Endodermal cell (in vitro differentiated cells): ENCODE data around the gene INVS. TPM values are rescaled to one million over a fixed set of nuclear protein-coding genes. Genes with fewer than 3 reads are reported as not detected.
A peak's percentile ranks its signal among the peaks of the same experiment; 100 is the strongest.

Experiments
- DNase-seq: peaks from one replicate; pipeline ENCODE4 v3.0.0-alpha.2; 2017
- H3K27ac ChIP-seq: 2 replicates; pipeline ENCODE4 v1.5.1; 2013; ENCODE audit warnings: mild to moderate bottlenecking, low read depth, low read length, moderate library complexity
- H3K27me3 ChIP-seq: 2 replicates; pipeline ENCODE4 v1.6.1; 2013; ENCODE audit warnings: mild to moderate bottlenecking, low read length, moderate library complexity; ENCODE audit not compliant: insufficient read depth, control insufficient read depth, poor library complexity, severe bottlenecking
- H3K36me3 ChIP-seq: 2 replicates; pipeline ENCODE4 v1.7.0; 2013; ENCODE audit warnings: mild to moderate bottlenecking, low read length, moderate library complexity; ENCODE audit not compliant: control insufficient read depth, insufficient read depth
- H3K4me1 ChIP-seq: one replicate; pipeline ENCODE4 v1.7.0; 2013; ENCODE audit warnings: low read length; ENCODE audit not compliant: control insufficient read depth, insufficient read depth
- H3K4me3 ChIP-seq: 2 replicates; pipeline ENCODE4 v1.5.1; 2013; ENCODE audit warnings: mild to moderate bottlenecking, low read length, moderate library complexity
- H3K9ac ChIP-seq: 2 replicates; pipeline ENCODE4 v1.6.1; 2013; ENCODE audit warnings: mild to moderate bottlenecking, low read length, moderate library complexity; ENCODE audit not compliant: poor library complexity, severe bottlenecking; ENCODE audit errors: extremely low read depth
- H3K9me3 ChIP-seq: 2 replicates; pipeline ENCODE4 v1.6.1; 2013; ENCODE audit warnings: mild to moderate bottlenecking, low read length, moderate library complexity; ENCODE audit not compliant: control insufficient read depth
- H3K27ac Mint-ChIP-seq: 2 replicates; pipeline ENCODE4 v1.8.0; 2020; ENCODE audit warnings: mixed read lengths
- H3K27me3 Mint-ChIP-seq: 2 replicates; pipeline ENCODE4 v1.8.0; 2021; ENCODE audit warnings: mild to moderate bottlenecking, mixed read lengths; ENCODE audit not compliant: insufficient read depth
- H3K36me3 Mint-ChIP-seq: 2 replicates; pipeline ENCODE4 v1.8.0; 2020; ENCODE audit warnings: low read depth, mixed read lengths
- H3K4me1 Mint-ChIP-seq: 2 replicates; pipeline ENCODE4 v1.8.0; 2020; ENCODE audit warnings: mixed read lengths
- H3K4me3 Mint-ChIP-seq: 2 replicates; pipeline ENCODE4 v1.8.0; 2020; ENCODE audit warnings: mild to moderate bottlenecking, moderate library complexity, mixed read lengths
- H3K9me3 Mint-ChIP-seq: 2 replicates; pipeline ENCODE4 v1.8.0; 2020; ENCODE audit warnings: mild to moderate bottlenecking, mixed read lengths
- WGBS, 2 experiments: methylation state at CpG; one replicate each; pipeline versions ENCODE4 v1.1.5 to v1.1.7; 2013; ENCODE audit warnings: missing lambda C conversion rate in 2 of 2, mixed read lengths in 1 of 2; ENCODE audit not compliant: insufficient coverage in 1 of 2, insufficient read length in 1 of 2; 5-methylcytosine and 5-hydroxymethylcytosine counted together
- total RNA-seq, 2 donors: library from RNA; stranded (reverse); fragmentation: NEBNext Ultra II Directional in 1 of 2; extraction: Animal tissue kit (Norgen Biotek cat#: 25700) in 1 of 2; gene quantifications; 2 replicates in 1 of 2; 3 replicates in 1 of 2; pipeline ENCODE4 v1.2.1, GENCODE V29; 2021
- TF ChIP-seq, protein P1 (sequence below): fragments of 200-600 bp; sonication (generic); conservative IDR thresholded peaks from 2 replicates; pipeline ENCODE4 v1.5.0; 2021; ENCODE audit warnings: antibody characterized with exemption, mild to moderate bottlenecking

Gene INVS
- total RNA-seq, 2 donors from 2014 or later, result 22.8 to 26.6 TPM

DNA sequence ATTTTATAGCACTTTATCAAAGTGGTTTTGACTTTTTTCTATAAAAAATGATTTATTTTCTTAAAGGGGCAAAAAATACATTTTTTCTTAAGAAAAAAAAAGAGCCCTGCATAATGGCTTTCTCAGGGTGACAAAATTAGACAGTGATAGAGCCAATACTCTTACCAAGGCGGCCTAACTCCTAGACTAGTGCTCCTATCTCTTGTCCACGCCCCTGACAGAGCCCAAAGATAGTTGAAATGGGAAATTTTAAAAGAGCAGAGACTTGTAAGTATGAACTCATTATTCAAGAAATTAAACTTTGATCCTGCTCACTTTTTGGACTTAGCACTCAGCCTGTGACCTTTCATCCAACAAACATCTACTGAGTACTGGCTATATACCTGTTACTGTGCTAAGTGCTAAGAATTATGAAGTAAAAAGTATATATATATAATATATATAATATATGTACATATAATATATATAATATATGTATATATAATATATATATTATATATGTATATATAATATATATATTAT, 1.2 kb downstream of the INVS start:
- peaks cover 6% of the 10 kb centered on the region for H3K36me3 Mint-ChIP-seq
- 88% methylated on average over 2 of the region's 2 CpGs; no CpG with 5 or more reads in 1 of the 2 experiments for WGBS, 2 experiments
- TF ChIP-seq, protein P1, sequence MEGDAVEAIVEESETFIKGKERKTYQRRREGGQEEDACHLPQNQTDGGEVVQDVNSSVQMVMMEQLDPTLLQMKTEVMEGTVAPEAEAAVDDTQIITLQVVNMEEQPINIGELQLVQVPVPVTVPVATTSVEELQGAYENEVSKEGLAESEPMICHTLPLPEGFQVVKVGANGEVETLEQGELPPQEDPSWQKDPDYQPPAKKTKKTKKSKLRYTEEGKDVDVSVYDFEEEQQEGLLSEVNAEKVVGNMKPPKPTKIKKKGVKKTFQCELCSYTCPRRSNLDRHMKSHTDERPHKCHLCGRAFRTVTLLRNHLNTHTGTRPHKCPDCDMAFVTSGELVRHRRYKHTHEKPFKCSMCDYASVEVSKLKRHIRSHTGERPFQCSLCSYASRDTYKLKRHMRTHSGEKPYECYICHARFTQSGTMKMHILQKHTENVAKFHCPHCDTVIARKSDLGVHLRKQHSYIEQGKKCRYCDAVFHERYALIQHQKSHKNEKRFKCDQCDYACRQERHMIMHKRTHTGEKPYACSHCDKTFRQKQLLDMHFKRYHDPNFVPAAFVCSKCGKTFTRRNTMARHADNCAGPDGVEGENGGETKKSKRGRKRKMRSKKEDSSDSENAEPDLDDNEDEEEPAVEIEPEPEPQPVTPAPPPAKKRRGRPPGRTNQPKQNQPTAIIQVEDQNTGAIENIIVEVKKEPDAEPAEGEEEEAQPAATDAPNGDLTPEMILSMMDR, result no peak
- no peak overlapping the region for H3K27ac ChIP-seq
- H3K9me3 ChIP-seq, result no peaks in the 10 kb centered on the region
- H3K9me3 Mint-ChIP-seq, result no peaks in the 10 kb centered on the region
- no peaks in the 10 kb centered on the region for H3K27me3 ChIP-seq
- H3K9ac ChIP-seq, result peak overlapping the region; percentile 77
- peaks cover 23% of the 10 kb centered on the region for H3K4me1 Mint-ChIP-seq
- H3K27ac Mint-ChIP-seq, result no peak overlapping the region
- peaks cover 9% of the 10 kb centered on the region for H3K36me3 ChIP-seq
- no peaks in the 10 kb centered on the region for H3K27me3 Mint-ChIP-seq
- H3K4me1 ChIP-seq, result peaks cover 7% of the 10 kb centered on the region
- peak overlapping the region; percentile 100 for H3K4me3 Mint-ChIP-seq
- DNase-seq, result no peak
- peak overlapping the region; percentile 100 for H3K4me3 ChIP-seq

DNA sequence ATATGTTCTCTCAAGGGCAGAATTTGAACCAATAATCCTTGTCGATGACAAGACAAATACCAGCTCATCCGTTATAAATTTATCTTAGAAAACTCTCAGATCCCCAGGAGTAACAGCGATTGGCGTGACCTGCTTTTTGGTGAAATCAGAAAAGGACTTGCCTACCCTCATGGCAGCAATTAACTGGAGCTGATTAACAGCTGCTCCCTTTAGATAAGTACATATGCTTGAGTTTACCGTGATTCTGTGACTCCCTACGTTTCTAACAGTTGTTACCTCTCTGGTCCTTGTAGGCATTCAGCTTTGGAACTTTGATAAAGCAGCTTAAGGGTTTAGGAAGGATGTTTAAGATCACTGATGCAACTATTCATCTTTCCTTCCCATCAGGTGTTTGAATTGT, 2.6 kb downstream of the INVS start:
- H3K36me3 Mint-ChIP-seq, result peaks cover 6% of the 10 kb centered on the region
- 89 to 91% methylated on average over 5 to 6 of the region's 6 CpGs for WGBS, 2 experiments

DNA sequence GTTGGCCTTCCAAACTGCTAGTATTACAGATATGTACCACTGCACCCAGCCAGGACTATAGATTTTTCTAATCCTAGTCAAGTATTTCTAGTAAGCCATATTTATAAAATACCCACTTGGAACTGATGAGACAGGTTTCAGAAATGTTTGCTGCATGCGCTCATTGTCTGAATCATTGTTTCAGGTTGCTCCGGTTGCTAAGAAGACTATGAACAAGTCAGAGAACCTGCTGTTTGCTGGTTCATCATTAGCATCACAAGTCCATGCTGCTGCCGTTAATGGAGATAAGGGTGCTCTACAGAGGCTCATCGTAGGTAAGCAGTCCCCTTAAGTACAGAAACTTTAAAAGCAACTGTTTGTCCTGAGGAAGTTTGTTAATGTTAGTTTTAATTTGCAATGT, 5.3 kb downstream of the INVS start:
- Mint-ChIP-seq H3K4me1 (peaks cover 14% of the 10 kb centered on the region), H3K36me3 (peaks cover 8% of the 10 kb centered on the region), H3K27me3 (no peaks in the 10 kb centered on the region), H3K27ac (no peak overlapping the region), H3K4me3 (no peak overlapping the region), H3K9me3 (no peaks in the 10 kb centered on the region)
- TF ChIP-seq, protein P1, result no peak
- no peaks in the 10 kb centered on the region for H3K9me3 ChIP-seq
- H3K27ac ChIP-seq, result no peak overlapping the region
- no peak for DNase-seq
- WGBS, 2 experiments, result 91 to 100% methylated on average over 2 to 4 of the region's 4 CpGs
- H3K4me1 ChIP-seq, result peaks cover 3% of the 10 kb centered on the region
- no peak overlapping the region for H3K4me3 ChIP-seq
- no peak overlapping the region for H3K9ac ChIP-seq
- H3K36me3 ChIP-seq, result peaks cover 42% of the 10 kb centered on the region
- no peaks in the 10 kb centered on the region for H3K27me3 ChIP-seq

More for the DNA sequence above, 2.6 kb downstream of the INVS start:
- Histone ChIP-seq H3K36me3 (peaks cover 16% of the 10 kb centered on the region), H3K4me3 (no peak overlapping the region), H3K9ac (no peak overlapping the region), H3K9me3 (no peaks in the 10 kb centered on the region), H3K27me3 (no peaks in the 10 kb centered on the region), H3K4me1 (peaks cover 4% of the 10 kb centered on the region), H3K27ac (no peak overlapping the region)
- Mint-ChIP-seq H3K9me3 (no peaks in the 10 kb centered on the region), H3K27me3 (no peaks in the 10 kb centered on the region), H3K27ac (no peak overlapping the region), H3K4me3 (no peak overlapping the region), H3K4me1 (peaks cover 17% of the 10 kb centered on the region)
- TF ChIP-seq, protein P1, result no peak
- no peak for DNase-seq
